Upper lobe of left lung (tissue), 4 donors: ENCODE measurements around the gene LBX2.

Experiments
- CTCF ChIP-seq, 6 experiments: fragments of 450-650 bp in 4 of 6; fragments of 200-600 bp in 2 of 6; sonication (generic) in 2 of 6; IDR thresholded peaks; one replicate each; pipeline ENCODE4 v1.5.1; 2016 to 2019; ENCODE audit warnings: antibody characterized with exemption in 6 of 6
- POLR2A ChIP-seq, 4 donors: fragments of 450-650 bp; IDR thresholded peaks; one replicate each; pipeline ENCODE4 v1.5.1; 2016 to 2017; ENCODE audit warnings: antibody characterized with exemption in 4 of 4, mild to moderate bottlenecking in 2 of 4

- TF ChIP-seq CTCF (IDR thresholded peaks at IDR 0.05) = no peak
- no peak for TF ChIP-seq POLR2A (IDR thresholded peaks at IDR 0.05)
Observed at GRCh38 chr2:74502147-74502719, 2.8 kb upstream of the LBX2 start.
